IPS-18c (cell line): ENCODE data around the gene ELAVL3.
A peak's percentile ranks its signal among the peaks of the same experiment; 100 is the strongest.
"Not testable (repeated sequence)": the region's sequence is repeated elsewhere in the genome, so short reads cannot be mapped to it uniquely, and the experiment has no call there.

ENCODE experiments used
- H3K4me3 ChIP-seq: 2 replicates; pipeline ENCODE4 v1.7.0; 2013; ENCODE audit warnings: low read depth, mild to moderate bottlenecking, low read length, moderate library complexity; ENCODE audit not compliant: insufficient read depth
- H3K9me3 ChIP-seq: one replicate; pipeline ENCODE4 v1.6.1; 2013; ENCODE audit warnings: mild to moderate bottlenecking, low read length, moderate library complexity; ENCODE audit not compliant: control insufficient read depth, insufficient read depth

The ELAVL3 gene

GRCh38 chr19:11495885-11496284 is 15.0 kb upstream of the ELAVL3 start:
- H3K4me3 ChIP-seq, result no peak overlapping the region
- no peaks in the 10 kb centered on the region for H3K9me3 ChIP-seq

- Histone ChIP-seq H3K4me3 (no peak overlapping the region), H3K9me3 (no peaks in the 10 kb centered on the region)
Measured at GRCh38 chr19:11495481-11495880, 14.6 kb upstream of the ELAVL3 start.

GRCh38 chr19:11494634-11495285 is 13.9 kb upstream of the ELAVL3 start:
- H3K4me3 ChIP-seq, result no peak overlapping the region
- H3K9me3 ChIP-seq, result no peaks in the 10 kb centered on the region

GRCh38 chr19:11489378-11489777 is 8.5 kb upstream of the ELAVL3 start:
- Histone ChIP-seq H3K9me3 (no peaks in the 10 kb centered on the region), H3K4me3 (no peak overlapping the region)

GRCh38 chr19:11486661-11487503 is 6.0 kb upstream of the ELAVL3 start:
- Histone ChIP-seq H3K9me3 (peaks cover 2% of the 10 kb centered on the region), H3K4me3 (no peak overlapping the region)

- peaks cover 5% of the 10 kb centered on the region for H3K9me3 ChIP-seq
- no peak overlapping the region for H3K4me3 ChIP-seq
Measured at GRCh38 chr19:11485245-11485837, 4.5 kb upstream of the ELAVL3 start.

GRCh38 chr19:11483366-11484111 is 2.7 kb upstream of the ELAVL3 start:
- H3K4me3 ChIP-seq, result no peak overlapping the region
- peaks cover 9% of the 10 kb centered on the region for H3K9me3 ChIP-seq

GRCh38 chr19:11482384-11483050 is 1.7 kb upstream of the ELAVL3 start:
- peak overlapping the region; percentile 40 for H3K4me3 ChIP-seq
- peaks cover 9% of the 10 kb centered on the region for H3K9me3 ChIP-seq

GRCh38 chr19:11481534-11482383 is 913 bp upstream of the ELAVL3 start:
- Histone ChIP-seq H3K9me3 (peaks cover 9% of the 10 kb centered on the region), H3K4me3 (peak overlapping the region; percentile 40)

- H3K4me3 ChIP-seq, result peak overlapping the region; percentile 28
Measured at GRCh38 chr19:11479898-11480714, 740 bp downstream of the ELAVL3 start.

GRCh38 chr19:11479090-11479897 is 1.6 kb downstream of the ELAVL3 start:
- peak overlapping the region; percentile 28; the same call in 1 of the 2 replicates for H3K4me3 ChIP-seq

More at GRCh38 chr19:11479898-11480714, 740 bp downstream of the ELAVL3 start:
- peaks cover 9% of the 10 kb centered on the region for H3K9me3 ChIP-seq

GRCh38 chr19:11478167-11479089 is 2.4 kb downstream of the ELAVL3 start:
- peaks cover 11% of the 10 kb centered on the region for H3K9me3 ChIP-seq
- H3K4me3 ChIP-seq, result no peak overlapping the region

More at GRCh38 chr19:11479090-11479897, 1.6 kb downstream of the ELAVL3 start:
- H3K9me3 ChIP-seq, result peaks cover 9% of the 10 kb centered on the region

- no peak overlapping the region for H3K4me3 ChIP-seq
- H3K9me3 ChIP-seq, result peaks cover 6% of the 10 kb centered on the region
Measured at GRCh38 chr19:11475861-11476260, 5.0 kb downstream of the ELAVL3 start.

- H3K4me3 ChIP-seq, result not testable (repeated sequence)
Measured at GRCh38 chr19:11475343-11475742, 5.5 kb downstream of the ELAVL3 start.

More at GRCh38 chr19:11475343-11475742, 5.5 kb downstream of the ELAVL3 start:
- not testable (repeated sequence) for H3K9me3 ChIP-seq
